ENCODE data around the gene NHERF1. TPM values are rescaled to one million over a fixed set of nuclear protein-coding genes. Genes with fewer than 3 reads are reported as not detected.
A peak's percentile ranks its signal among the peaks of the same experiment; 100 is the strongest.

The NHERF1 gene
- total and polyA plus RNA-seq, 2 of the 13 experiments (the other 11 are each of a cell fraction or from before 2014, with no cell fraction given) = 169 to 269 TPM

- in situ Hi-C loops (cut with HindIII; ENCODE audit: extremely low pct_ligation_motif_present, low pct_unique_long_range_greater_than_20kb) = loop anchor here (10.0 kb wide), 1 partner anchor 323 kb away; the partner anchor contains the start of gene GPRC5C
- FAIRE-seq (no peak), ATAC-seq (no peak), DNase-seq (ENCODE audit: low spot score) (no peak)
- Histone ChIP-seq H3K4me2 (ENCODE audit: low read depth, low read length) (peak overlapping the region; percentile 92), H3K9me3 (ENCODE audit: low read length) (no peaks in the 10 kb centered on the region), H3K27ac (ENCODE audit: extremely low read length, insufficient read depth, low read length) (peak overlapping the region; percentile 64), H3K4me1 (ENCODE audit: insufficient read depth, low read length) (peaks cover 100% of the 10 kb centered on the region), H3K36me3 (replicated peaks in 1 of 2; ENCODE audit: control insufficient read depth in 1 of 2, insufficient read depth in 2 of 2, low read length in 2 of 2) (peaks cover 31 to 53% of the 10 kb centered on the region in 2 experiments), H3K4me3 (replicated peaks in 1 of 3; ENCODE audit: insufficient read depth in 1 of 3, low read depth in 2 of 3, low read length in 3 of 3) (peak overlapping the region in 1 of 3 experiments; percentile 49; a peak in 1 of 6 replicates), H4K20me1 (ENCODE audit: insufficient read depth, low read length) (peaks cover 86% of the 10 kb centered on the region), H2AFZ (ENCODE audit: low read length) (no peak overlapping the region), H3K9ac (ENCODE audit: insufficient read depth, low read depth, low read length) (peak overlapping the region; percentile 35; the same call in 1 of the 2 replicates), H3K27me3 (ENCODE audit: control insufficient read depth in 1 of 2, insufficient read depth in 2 of 2, low read length in 2 of 2) (no peaks in the 10 kb centered on the region), H3K79me2 (ENCODE audit: insufficient read depth, low read length) (peaks cover 98% of the 10 kb centered on the region)
- 88% methylated on average over 2 of the region's 3 CpGs for WGBS (ENCODE audit: low lambda C conversion rate)
- CTCF ChIA-PET (ENCODE audit: low intra/inter-chr PET ratio, low total read pairs) = interaction anchor here (0.8 kb wide), 1 partner anchor 9 kb away, joined by 3 read pairs; the partner anchor contains the start of gene NHERF1
- TF ChIP-seq NR2F6 (IDR thresholded peaks at IDR 0.05) (no peak), NR2F6 (CRISPR knock-in tag; IDR thresholded peaks at IDR 0.05) (no peak), MYC (CRISPR knock-in tag; IDR thresholded peaks at IDR 0.05; ENCODE audit: borderline replicate concordance) (peak; percentile 11; the same call in 1 of the 2 replicates)
- intact Hi-C loops (cut with micrococcal nuclease; ENCODE audit: unreplicated experiment) = no loop called here
- POLR2A ChIA-PET = interaction anchor here (7.7 to 29.3 kb wide), 3 partner anchors 3 to 20 kb away, joined by 68 to 1459 read pairs (median 1459); partner anchors contain the start of genes NAT9, NHERF1 and RAB37
- BruUV-seq (replicated peaks) = no TSS peak
These were observed 9.1 kb downstream of the NHERF1 start for GRCh38 chr17:74757502-74757901.

GRCh38 chr17:74757931-74758847 lies 9.8 kb downstream of the NHERF1 start:
- 64% methylated on average over 26 of the region's 26 CpGs for WGBS (ENCODE audit: low lambda C conversion rate)
- ChIA-PET CTCF (ENCODE audit: low intra/inter-chr PET ratio, low total read pairs) (interaction anchor here (0.8 kb wide), 1 partner anchor 10 kb away, joined by 3 read pairs; the partner anchor contains the start of gene NHERF1), POLR2A (interaction anchor here (7.7 to 29.3 kb wide), 3 partner anchors 4 to 20 kb away, joined by 68 to 1459 read pairs (median 1459); partner anchors contain the start of genes NAT9, NHERF1 and RAB37)
- H3K27me3 ChIP-seq (ENCODE audit: control insufficient read depth in 1 of 2, insufficient read depth in 2 of 2, low read length in 2 of 2) = no peaks in the 10 kb centered on the region
- intact Hi-C loops (cut with micrococcal nuclease; ENCODE audit: unreplicated experiment) (no loop called here), in situ Hi-C loops (cut with HindIII; ENCODE audit: extremely low pct_ligation_motif_present, low pct_unique_long_range_greater_than_20kb) (loop anchor here (10.0 kb wide), 1 partner anchor 323 kb away; the partner anchor contains the start of gene GPRC5C)
- peak overlapping the region; percentile 64 for H3K27ac ChIP-seq (ENCODE audit: extremely low read length, insufficient read depth, low read length)
- H3K79me2 ChIP-seq (ENCODE audit: insufficient read depth, low read length) = peaks cover 97% of the 10 kb centered on the region
- FAIRE-seq = peak; percentile 23
- peaks cover 100% of the 10 kb centered on the region for H3K4me1 ChIP-seq (ENCODE audit: insufficient read depth, low read length)
- H4K20me1 ChIP-seq (ENCODE audit: insufficient read depth, low read length) = peaks cover 83% of the 10 kb centered on the region
- no peak for DNase-seq (ENCODE audit: low spot score)
- H3K36me3 ChIP-seq (replicated peaks in 1 of 2; ENCODE audit: control insufficient read depth in 1 of 2, insufficient read depth in 2 of 2, low read length in 2 of 2) = peaks cover 31 to 49% of the 10 kb centered on the region in 2 experiments
- ATAC-seq = peak; percentile 1
- no peaks in the 10 kb centered on the region for H3K9me3 ChIP-seq (ENCODE audit: low read length)
- peak overlapping the region; percentile 35 for H3K9ac ChIP-seq (ENCODE audit: insufficient read depth, low read depth, low read length)
- BruUV-seq (replicated peaks) = no TSS peak
- peak overlapping the region; percentile 92 for H3K4me2 ChIP-seq (ENCODE audit: low read depth, low read length)
- H3K4me3 ChIP-seq (replicated peaks in 1 of 3; ENCODE audit: insufficient read depth in 1 of 3, low read depth in 2 of 3, low read length in 3 of 3) = peak overlapping the region in 1 of 3 experiments; percentile 49; a peak in 1 of 6 replicates
- no peak overlapping the region for H2AFZ ChIP-seq (ENCODE audit: low read length)
- TF ChIP-seq HMG20A (CRISPR knock-in tag; IDR thresholded peaks at IDR 0.05; ENCODE audit: borderline replicate concordance) = no peak
- TF ChIP-seq ZFX (CRISPR knock-in tag; IDR thresholded peaks at IDR 0.05; ENCODE audit: low read depth) = no peak
- no peak for TF ChIP-seq ZNF564 (CRISPR knock-in tag; IDR thresholded peaks at IDR 0.05)
- no peak for TF ChIP-seq ZNF644 (CRISPR knock-in tag; IDR thresholded peaks at IDR 0.05; ENCODE audit: low read depth)
- peak; percentile 38 for TF ChIP-seq ARID4A (CRISPR knock-in tag; IDR thresholded peaks at IDR 0.05; ENCODE audit: borderline replicate concordance)
- TF ChIP-seq DMTF1 (CRISPR knock-in tag; IDR thresholded peaks at IDR 0.05) = no peak
